Measurements from ENCODE around the gene ICAM3. TPM values are rescaled to one million over a fixed set of nuclear protein-coding genes. Genes with fewer than 3 reads are reported as not detected.

The ICAM3 gene
- total RNA-seq, 1 donor from 2014 or later = 12.4 TPM

DNA sequence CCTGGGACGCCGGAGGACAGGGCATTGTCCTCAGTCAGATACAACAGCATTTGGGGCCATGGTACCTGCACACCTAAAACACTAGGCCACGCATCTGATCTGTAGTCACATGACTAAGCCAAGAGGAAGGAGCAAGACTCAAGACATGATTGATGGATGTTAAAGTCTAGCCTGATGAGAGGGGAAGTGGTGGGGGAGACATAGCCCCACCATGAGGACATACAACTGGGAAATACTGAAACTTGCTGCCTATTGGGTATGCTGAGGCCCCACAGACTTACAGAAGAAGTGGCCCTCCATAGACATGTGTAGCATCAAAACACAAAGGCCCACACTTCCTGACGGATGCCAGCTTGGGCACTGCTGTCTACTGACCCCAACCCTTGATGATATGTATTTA lies 54.0 kb downstream of the ICAM3 start:
- Mint-ChIP-seq H3K27me3 (ENCODE audit: low read depth, unreplicated experiment) (peaks cover 54% of the 10 kb centered on the region), H3K4me3 (ENCODE audit: unreplicated experiment) (no peak overlapping the region)
- no peak for FAIRE-seq

DNA sequence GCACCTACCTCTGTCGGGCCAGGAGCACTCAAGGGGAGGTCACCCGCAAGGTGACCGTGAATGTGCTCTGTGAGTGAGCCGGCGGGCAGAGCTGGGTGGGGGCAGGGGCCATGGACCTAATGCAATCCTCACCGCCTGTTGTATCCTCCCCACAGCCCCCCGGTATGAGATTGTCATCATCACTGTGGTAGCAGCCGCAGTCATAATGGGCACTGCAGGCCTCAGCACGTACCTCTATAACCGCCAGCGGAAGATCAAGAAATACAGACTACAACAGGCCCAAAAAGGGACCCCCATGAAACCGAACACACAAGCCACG lies 54.5 kb downstream of the ICAM3 start:
- no peak overlapping the region for H3K9ac ChIP-seq (ENCODE audit: low read length)
- Mint-ChIP-seq H3K4me3 (ENCODE audit: unreplicated experiment) (no peak overlapping the region), H3K9me3 (ENCODE audit: unreplicated experiment) (peaks cover 2% of the 10 kb centered on the region), H3K27me3 (ENCODE audit: low read depth, unreplicated experiment) (peaks cover 49% of the 10 kb centered on the region), H3K4me1 (ENCODE audit: low read depth, unreplicated experiment) (peaks cover 5% of the 10 kb centered on the region), H3K36me3 (ENCODE audit: low read depth, unreplicated experiment) (no peaks in the 10 kb centered on the region), H3K27ac (ENCODE audit: unreplicated experiment) (no peak overlapping the region)
- DNase-seq (ENCODE audit: low read depth) (no peak), FAIRE-seq (no peak)
- peaks cover 14% of the 10 kb centered on the region for H3K27me3 ChIP-seq (ENCODE audit: insufficient read depth, low read length)
- H3K4me2 ChIP-seq (ENCODE audit: low read length) = no peak overlapping the region
- H3K9me3 ChIP-seq (ENCODE audit: insufficient read depth, low read depth, low read length) = no peaks in the 10 kb centered on the region
- no peak overlapping the region for H3K27ac ChIP-seq (ENCODE audit: low read depth, low read length)
- H3K4me1 ChIP-seq (ENCODE audit: insufficient read depth, low read length) = peaks cover 9% of the 10 kb centered on the region
- no peak overlapping the region for H3K4me3 ChIP-seq (ENCODE audit: insufficient read depth, low read depth, low read length)
- no peak for TF ChIP-seq CTCF (IDR thresholded peaks at IDR 0.05; ENCODE audit: insufficient read depth, low read depth, low read length)
- no peak for TF ChIP-seq EZH2 (IDR thresholded peaks at IDR 0.05; ENCODE audit: insufficient read depth, low read length)
- H3K79me2 ChIP-seq (ENCODE audit: insufficient read depth, low read length) = no peaks in the 10 kb centered on the region
- no peak overlapping the region for H2AFZ ChIP-seq (ENCODE audit: low read depth, low read length)
- no peaks in the 10 kb centered on the region for H3K36me3 ChIP-seq (ENCODE audit: insufficient read depth, low read length)
- no peaks in the 10 kb centered on the region for H4K20me1 ChIP-seq (ENCODE audit: insufficient read depth, low read length)

More for the DNA sequence above, 54.0 kb downstream of the ICAM3 start:
- Histone ChIP-seq H3K9ac (ENCODE audit: low read length) (no peak overlapping the region), H2AFZ (ENCODE audit: low read depth, low read length) (no peak overlapping the region), H3K4me2 (ENCODE audit: low read length) (no peak overlapping the region), H3K79me2 (ENCODE audit: insufficient read depth, low read length) (no peaks in the 10 kb centered on the region), H3K27me3 (ENCODE audit: insufficient read depth, low read length) (peaks cover 19% of the 10 kb centered on the region), H3K9me3 (ENCODE audit: insufficient read depth, low read depth, low read length) (no peaks in the 10 kb centered on the region), H3K27ac (ENCODE audit: low read depth, low read length) (no peak overlapping the region), H4K20me1 (ENCODE audit: insufficient read depth, low read length) (peaks cover 3% of the 10 kb centered on the region), H3K4me3 (ENCODE audit: insufficient read depth, low read depth, low read length) (no peak overlapping the region), H3K4me1 (ENCODE audit: insufficient read depth, low read length) (peaks cover 12% of the 10 kb centered on the region), H3K36me3 (ENCODE audit: insufficient read depth, low read length) (no peaks in the 10 kb centered on the region)
- H3K9me3 Mint-ChIP-seq (ENCODE audit: unreplicated experiment) = peaks cover 6% of the 10 kb centered on the region
- peaks cover 5% of the 10 kb centered on the region for H3K4me1 Mint-ChIP-seq (ENCODE audit: low read depth, unreplicated experiment)
- no peaks in the 10 kb centered on the region for H3K36me3 Mint-ChIP-seq (ENCODE audit: low read depth, unreplicated experiment)
- no peak overlapping the region for H3K27ac Mint-ChIP-seq (ENCODE audit: unreplicated experiment)
- DNase-seq (ENCODE audit: low read depth) = no peak
- no peak for TF ChIP-seq EZH2 (IDR thresholded peaks at IDR 0.05; ENCODE audit: insufficient read depth, low read length)
- no peak for TF ChIP-seq CTCF (IDR thresholded peaks at IDR 0.05; ENCODE audit: insufficient read depth, low read depth, low read length)

DNA sequence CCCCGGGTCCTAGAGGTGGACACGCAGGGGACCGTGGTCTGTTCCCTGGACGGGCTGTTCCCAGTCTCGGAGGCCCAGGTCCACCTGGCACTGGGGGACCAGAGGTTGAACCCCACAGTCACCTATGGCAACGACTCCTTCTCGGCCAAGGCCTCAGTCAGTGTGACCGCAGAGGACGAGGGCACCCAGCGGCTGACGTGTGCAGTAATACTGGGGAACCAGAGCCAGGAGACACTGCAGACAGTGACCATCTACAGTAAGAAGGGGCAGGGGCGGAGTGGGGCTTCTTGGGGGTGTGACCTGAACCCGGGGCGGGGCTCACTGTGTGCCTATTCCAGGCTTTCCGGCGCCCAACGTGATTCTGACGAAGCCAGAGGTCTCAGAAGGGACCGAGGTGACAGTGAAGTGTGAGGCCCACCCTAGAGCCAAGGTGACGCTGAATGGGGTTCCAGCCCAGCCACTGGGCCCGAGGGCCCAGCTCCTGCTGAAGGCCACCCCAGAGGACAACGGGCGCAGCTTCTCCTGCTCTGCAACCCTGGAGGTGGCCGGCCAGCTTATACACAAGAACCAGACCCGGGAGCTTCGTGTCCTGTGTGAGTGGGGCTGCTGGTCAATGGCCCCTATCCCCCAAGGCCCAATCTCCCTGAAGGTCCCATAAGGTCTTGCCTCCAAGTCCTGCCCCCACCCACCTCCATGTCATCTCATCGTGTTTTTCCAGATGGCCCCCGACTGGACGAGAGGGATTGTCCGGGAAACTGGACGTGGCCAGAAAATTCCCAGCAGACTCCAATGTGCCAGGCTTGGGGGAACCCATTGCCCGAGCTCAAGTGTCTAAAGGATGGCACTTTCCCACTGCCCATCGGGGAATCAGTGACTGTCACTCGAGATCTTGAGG lies 55.1 kb downstream of the ICAM3 start:
- Histone ChIP-seq H2AFZ (ENCODE audit: low read depth, low read length) (no peak overlapping the region), H3K36me3 (ENCODE audit: insufficient read depth, low read length) (no peaks in the 10 kb centered on the region), H4K20me1 (ENCODE audit: insufficient read depth, low read length) (no peaks in the 10 kb centered on the region), H3K4me1 (ENCODE audit: insufficient read depth, low read length) (peaks cover 9% of the 10 kb centered on the region), H3K27me3 (ENCODE audit: insufficient read depth, low read length) (peaks cover 13% of the 10 kb centered on the region), H3K9me3 (ENCODE audit: insufficient read depth, low read depth, low read length) (no peaks in the 10 kb centered on the region), H3K4me3 (ENCODE audit: insufficient read depth, low read depth, low read length) (no peak overlapping the region), H3K27ac (ENCODE audit: low read depth, low read length) (no peak overlapping the region), H3K4me2 (ENCODE audit: low read length) (no peak overlapping the region), H3K79me2 (ENCODE audit: insufficient read depth, low read length) (no peaks in the 10 kb centered on the region), H3K9ac (ENCODE audit: low read length) (no peak overlapping the region)
- FAIRE-seq = no peak
- Mint-ChIP-seq H3K36me3 (ENCODE audit: low read depth, unreplicated experiment) (no peaks in the 10 kb centered on the region), H3K9me3 (ENCODE audit: unreplicated experiment) (peaks cover 2% of the 10 kb centered on the region), H3K27ac (ENCODE audit: unreplicated experiment) (no peak overlapping the region), H3K4me1 (ENCODE audit: low read depth, unreplicated experiment) (peaks cover 5% of the 10 kb centered on the region), H3K27me3 (ENCODE audit: low read depth, unreplicated experiment) (peaks cover 49% of the 10 kb centered on the region), H3K4me3 (ENCODE audit: unreplicated experiment) (no peak overlapping the region)
- no peak for DNase-seq (ENCODE audit: low read depth)
- TF ChIP-seq EZH2 (IDR thresholded peaks at IDR 0.05; ENCODE audit: insufficient read depth, low read length) = no peak
- no peak for TF ChIP-seq CTCF (IDR thresholded peaks at IDR 0.05; ENCODE audit: insufficient read depth, low read depth, low read length)

All from astrocyte (in vitro differentiated cells and primary cell).